Neutrophil (primary cell): ENCODE measurements around the gene C6orf15.
"Not testable (repeated sequence)": the region's sequence is repeated elsewhere in the genome, so short reads cannot be mapped to it uniquely, and the experiment has no call there.

Source experiments
- H3K27ac ChIP-seq: fragments of 200-600 bp; sonication (generic); 2 replicates; pipeline ENCODE4 v1.5.1; 2016; ENCODE audit warnings: mild to moderate bottlenecking, moderate library complexity
- H3K27me3 ChIP-seq: fragments of 200-600 bp; sonication (generic); 2 replicates; pipeline ENCODE4 v1.6.0; 2016; ENCODE audit warnings: mild to moderate bottlenecking
- H3K36me3 ChIP-seq: fragments of 200-600 bp; sonication (generic); 2 replicates; pipeline ENCODE4 v1.5.1; 2017
- H3K4me1 ChIP-seq, 2 experiments: fragments of 200-600 bp in 1 of 2; sonication (generic) in 1 of 2; 1 replicate in 1 of 2; 2 replicates in 1 of 2; pipeline versions ENCODE4 v1.5.1 to v1.6.1; 2013 to 2016; ENCODE audit warnings: low read depth in 1 of 2, low read length in 1 of 2, mild to moderate bottlenecking in 1 of 2, moderate library complexity in 1 of 2; ENCODE audit not compliant: control insufficient read depth in 1 of 2, insufficient read depth in 1 of 2
- H3K4me3 ChIP-seq, 2 experiments: fragments of 200-600 bp in 1 of 2; sonication (generic) in 1 of 2; 1 replicate in 1 of 2; 2 replicates in 1 of 2; pipeline ENCODE4 v1.5.1; 2013 to 2016; ENCODE audit warnings: low read depth in 1 of 2, low read length in 1 of 2, mild to moderate bottlenecking in 1 of 2, moderate library complexity in 1 of 2
- H3K9me3 ChIP-seq: fragments of 200-600 bp; sonication (generic); 2 replicates; pipeline ENCODE4 v1.5.1; 2016
- CTCF ChIP-seq: fragments of 200-600 bp; sonication (generic); IDR thresholded peaks from 2 replicates; pipeline ENCODE4 v1.5.1; 2016; ENCODE audit warnings: antibody characterized with exemption

The C6orf15 gene

GRCh38 chr6:31074401-31074800 is 38.0 kb downstream of the C6orf15 start:
- Histone ChIP-seq H3K4me1 (no peaks in the 10 kb centered on the region), H3K36me3 (no peaks in the 10 kb centered on the region), H3K9me3 (no peaks in the 10 kb centered on the region), H3K4me3 (no peak overlapping the region), H3K27ac (no peak overlapping the region), H3K27me3 (peaks cover 2% of the 10 kb centered on the region)
- TF ChIP-seq CTCF: no peak

- Histone ChIP-seq H3K9me3 (no peaks in the 10 kb centered on the region), H3K36me3 (no peaks in the 10 kb centered on the region), H3K4me3 (no peak overlapping the region), H3K27ac (no peak overlapping the region), H3K27me3 (peaks cover 4% of the 10 kb centered on the region), H3K4me1 (no peaks in the 10 kb centered on the region)
- TF ChIP-seq CTCF: no peak
Observed at GRCh38 chr6:31070711-31071197, 41.6 kb downstream of the C6orf15 start.

- TF ChIP-seq CTCF: peak; percentile 57
- H3K4me3 ChIP-seq: no peak overlapping the region
- no peaks in the 10 kb centered on the region for H3K36me3 ChIP-seq
- H3K27me3 ChIP-seq: peaks cover 13% of the 10 kb centered on the region
- H3K27ac ChIP-seq: no peak overlapping the region
- no peaks in the 10 kb centered on the region for H3K9me3 ChIP-seq
- H3K4me1 ChIP-seq: no peaks in the 10 kb centered on the region
Observed at GRCh38 chr6:31068669-31069340, 43.6 kb downstream of the C6orf15 start.

GRCh38 chr6:31067891-31068668 is 44.3 kb downstream of the C6orf15 start:
- H3K4me3 ChIP-seq, H3K36me3 ChIP-seq, H3K4me1 ChIP-seq, H3K9me3 ChIP-seq, H3K27ac ChIP-seq: not testable (repeated sequence)
- H3K27me3 ChIP-seq: peaks cover 19% of the 10 kb centered on the region

GRCh38 chr6:31067028-31067427 is 45.3 kb downstream of the C6orf15 start:
- not testable (repeated sequence) for H3K9me3 ChIP-seq, H3K27ac ChIP-seq, H3K4me3 ChIP-seq, H3K36me3 ChIP-seq, H3K4me1 ChIP-seq
- peaks cover 26% of the 10 kb centered on the region for H3K27me3 ChIP-seq

GRCh38 chr6:31065556-31065955 is 46.8 kb downstream of the C6orf15 start:
- Histone ChIP-seq H3K4me1 (no peaks in the 10 kb centered on the region), H3K9me3 (no peaks in the 10 kb centered on the region), H3K4me3 (no peak overlapping the region), H3K27me3 (peaks cover 38% of the 10 kb centered on the region), H3K36me3 (no peaks in the 10 kb centered on the region), H3K27ac (no peak overlapping the region)
- no peak for TF ChIP-seq CTCF
